ENCODE results near the gene EIF4G1.
"Not testable (repeated sequence)": the region's sequence is repeated elsewhere in the genome, so short reads cannot be mapped to it uniquely, and the experiment has no call there.

EIF4G1 gene

GRCh38 chr3:184333700-184334099 is 19.3 kb downstream of the EIF4G1 start:
- no peak for DNase-seq (ENCODE audit: low spot score)

DNA sequence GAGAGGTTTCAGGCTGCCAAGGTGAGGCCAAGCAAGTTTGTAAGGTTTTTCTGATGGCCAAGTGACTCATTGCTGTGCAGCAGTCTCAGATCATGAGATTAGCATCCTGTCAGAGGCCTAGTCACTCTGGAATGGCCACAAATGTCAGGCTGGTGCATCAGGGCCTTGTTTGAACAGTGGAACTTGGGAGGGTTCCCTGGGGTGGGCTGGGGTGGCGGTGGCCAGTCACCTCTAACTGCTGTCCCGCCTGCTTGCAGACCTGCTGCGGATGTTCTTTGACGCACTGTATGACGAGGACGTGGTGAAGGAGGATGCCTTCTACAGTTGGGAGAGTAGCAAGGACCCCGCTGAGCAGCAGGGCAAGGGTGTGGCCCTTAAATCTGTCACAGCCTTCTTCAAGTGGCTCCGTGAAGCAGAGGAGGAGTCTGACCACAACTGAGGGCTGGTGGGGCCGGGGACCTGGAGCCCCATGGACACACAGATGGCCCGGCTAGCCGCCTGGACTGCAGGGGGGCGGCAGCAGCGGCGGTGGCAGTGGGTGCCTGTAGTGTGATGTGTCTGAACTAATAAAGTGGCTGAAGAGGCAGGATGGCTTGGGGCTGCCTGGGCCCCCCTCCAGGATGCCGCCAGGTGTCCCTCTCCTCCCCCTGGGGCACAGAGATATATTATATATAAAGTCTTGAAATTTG is 20.2 kb downstream of the EIF4G1 start:
- DNase-seq (ENCODE audit: low spot score), result no peak

- DNase-seq (ENCODE audit: low spot score), result no peak
These were observed 20.9 kb downstream of the EIF4G1 start for GRCh38 chr3:184335291-184335660.

GRCh38 chr3:184335661-184336546 is 21.5 kb downstream of the EIF4G1 start:
- peak; percentile 83 for DNase-seq (ENCODE audit: low spot score)

DNA sequence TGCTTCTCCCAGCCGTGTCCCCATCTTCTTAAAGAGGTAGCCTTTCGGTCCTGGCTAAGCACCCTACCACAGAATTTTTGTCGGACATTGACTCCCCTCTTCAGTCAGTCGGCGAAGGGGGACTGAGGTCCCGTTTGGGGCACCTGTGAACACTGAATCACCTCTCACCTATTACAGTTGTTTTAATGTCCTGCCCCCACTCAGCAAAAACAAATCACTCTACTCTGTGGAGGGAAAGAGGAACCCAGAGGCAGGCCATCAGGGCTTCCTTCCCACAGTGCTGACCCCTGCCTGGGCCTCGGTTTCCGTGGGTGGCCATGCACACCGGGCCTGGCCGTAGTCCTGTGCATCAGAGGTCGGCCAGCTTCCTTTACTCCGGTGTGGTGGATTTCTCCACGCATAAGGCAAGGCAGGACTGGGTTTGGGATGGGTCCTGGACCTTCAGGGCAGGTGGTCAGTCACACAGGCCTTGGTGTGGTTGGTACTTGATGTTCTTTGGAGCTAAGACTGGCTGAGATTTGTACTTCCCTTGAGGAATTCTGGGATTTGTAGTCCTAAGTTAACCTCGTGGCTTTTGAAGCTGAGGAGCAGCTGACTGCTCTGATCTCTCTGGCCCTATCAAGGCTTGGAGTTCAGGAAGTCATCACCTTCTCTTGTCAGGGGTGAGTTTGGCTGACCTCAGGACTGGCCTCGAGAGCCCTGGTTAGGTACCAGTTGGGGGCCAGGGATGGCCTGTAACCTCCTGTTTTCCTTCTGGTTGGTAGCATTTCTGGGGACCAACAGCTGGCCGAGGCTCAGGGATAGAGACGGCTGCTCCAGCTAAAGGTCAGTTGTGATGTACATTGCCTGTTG is 22.4 kb downstream of the EIF4G1 start:
- peak; percentile 84 for DNase-seq (ENCODE audit: low spot score)

- no peak for DNase-seq (ENCODE audit: low spot score)
These were observed 23.0 kb downstream of the EIF4G1 start, which contains the start of gene FAM131A for GRCh38 chr3:184337399-184337714. Gene FAM131A (plus strand): TSS chr3:184337600. CDS start chr3:184337631, 31 bp downstream.

- no peak for DNase-seq (ENCODE audit: low spot score)
These were observed 23.6 kb downstream of the EIF4G1 start for GRCh38 chr3:184337981-184338380.

- DNase-seq (ENCODE audit: low spot score), result peak; percentile 93
These were observed 24.1 kb downstream of the EIF4G1 start for GRCh38 chr3:184338511-184338945.

GRCh38 chr3:184339001-184339400 is 24.6 kb downstream of the EIF4G1 start:
- DNase-seq (ENCODE audit: low spot score), result no peak

- not testable (repeated sequence) for DNase-seq (ENCODE audit: low spot score)
These were observed 25.2 kb downstream of the EIF4G1 start for GRCh38 chr3:184339451-184340135.

DNA sequence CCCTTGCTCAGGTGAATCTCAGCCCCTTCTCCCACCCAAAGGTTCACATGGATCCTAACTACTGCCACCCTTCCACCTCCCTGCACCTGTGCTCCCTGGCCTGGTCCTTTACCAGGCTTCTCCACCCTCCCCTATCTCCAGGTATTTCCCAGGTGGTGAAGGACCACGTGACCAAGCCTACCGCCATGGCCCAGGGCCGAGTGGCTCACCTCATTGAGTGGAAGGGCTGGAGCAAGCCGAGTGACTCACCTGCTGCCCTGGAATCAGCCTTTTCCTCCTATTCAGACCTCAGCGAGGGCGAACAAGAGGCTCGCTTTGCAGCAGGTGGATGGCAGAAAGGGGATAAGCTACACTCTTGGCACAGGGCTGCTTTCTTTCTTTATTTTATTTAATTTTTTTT is 27.5 kb downstream of the EIF4G1 start:
- DNase-seq (ENCODE audit: low spot score), result no peak

DNA sequence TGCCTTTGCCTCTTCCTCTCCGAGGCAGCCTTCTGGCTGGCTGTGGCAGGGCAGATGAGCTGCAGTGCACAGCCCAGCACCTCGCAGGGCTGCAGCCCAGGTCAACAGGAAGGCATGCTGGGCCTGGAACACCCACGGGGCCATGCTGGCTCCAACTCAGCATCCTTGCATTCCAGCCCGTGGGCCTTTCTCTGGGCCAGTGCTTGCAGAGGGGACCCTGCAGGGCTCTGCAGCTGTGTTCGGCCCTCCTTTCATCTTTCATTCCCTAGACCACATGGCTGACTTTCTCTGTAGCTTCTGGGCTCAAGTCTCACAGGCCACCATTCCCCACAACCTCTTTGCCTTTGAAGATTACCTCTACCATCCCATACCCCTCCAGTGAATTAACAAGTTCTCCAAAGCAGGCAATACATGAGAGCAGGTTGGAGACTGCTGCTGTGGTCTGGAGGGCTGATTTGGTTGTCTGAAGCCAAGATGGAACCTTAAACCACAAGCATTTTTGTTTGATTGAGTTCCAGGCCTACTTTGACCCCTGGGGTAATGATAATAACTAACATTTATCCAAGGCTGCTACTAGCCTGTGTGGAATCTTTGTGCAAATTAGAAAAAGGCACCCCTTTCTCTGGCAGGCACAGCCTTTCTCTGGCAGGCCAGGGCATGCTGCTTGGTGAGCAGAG is 28.9 kb downstream of the EIF4G1 start:
- DNase-seq (ENCODE audit: low spot score), result no peak

DNA sequence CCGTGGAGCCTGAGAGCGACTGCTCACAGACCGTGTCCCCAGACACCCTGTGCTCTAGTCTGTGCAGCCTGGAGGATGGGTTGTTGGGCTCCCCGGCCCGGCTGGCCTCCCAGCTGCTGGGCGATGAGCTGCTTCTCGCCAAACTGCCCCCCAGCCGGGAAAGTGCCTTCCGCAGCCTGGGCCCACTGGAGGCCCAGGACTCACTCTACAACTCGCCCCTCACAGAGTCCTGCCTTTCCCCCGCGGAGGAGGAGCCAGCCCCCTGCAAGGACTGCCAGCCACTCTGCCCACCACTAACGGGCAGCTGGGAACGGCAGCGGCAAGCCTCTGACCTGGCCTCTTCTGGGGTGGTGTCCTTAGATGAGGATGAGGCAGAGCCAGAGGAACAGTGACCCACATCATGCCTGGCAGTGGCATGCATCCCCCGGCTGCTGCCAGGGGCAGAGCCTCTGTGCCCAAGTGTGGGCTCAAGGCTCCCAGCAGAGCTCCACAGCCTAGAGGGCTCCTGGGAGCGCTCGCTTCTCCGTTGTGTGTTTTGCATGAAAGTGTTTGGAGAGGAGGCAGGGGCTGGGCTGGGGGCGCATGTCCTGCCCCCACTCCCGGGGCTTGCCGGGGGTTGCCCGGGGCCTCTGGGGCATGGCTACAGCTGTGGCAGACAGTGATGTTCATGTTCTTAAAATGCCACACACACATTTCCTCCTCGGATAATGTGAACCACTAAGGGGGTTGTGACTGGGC is 30.3 kb downstream of the EIF4G1 start:
- DNase-seq (ENCODE audit: low spot score), result no peak

GRCh38 chr3:184345317-184346144 is 31.1 kb downstream of the EIF4G1 start:
- peak; percentile 68 for DNase-seq (ENCODE audit: low spot score)

DNA sequence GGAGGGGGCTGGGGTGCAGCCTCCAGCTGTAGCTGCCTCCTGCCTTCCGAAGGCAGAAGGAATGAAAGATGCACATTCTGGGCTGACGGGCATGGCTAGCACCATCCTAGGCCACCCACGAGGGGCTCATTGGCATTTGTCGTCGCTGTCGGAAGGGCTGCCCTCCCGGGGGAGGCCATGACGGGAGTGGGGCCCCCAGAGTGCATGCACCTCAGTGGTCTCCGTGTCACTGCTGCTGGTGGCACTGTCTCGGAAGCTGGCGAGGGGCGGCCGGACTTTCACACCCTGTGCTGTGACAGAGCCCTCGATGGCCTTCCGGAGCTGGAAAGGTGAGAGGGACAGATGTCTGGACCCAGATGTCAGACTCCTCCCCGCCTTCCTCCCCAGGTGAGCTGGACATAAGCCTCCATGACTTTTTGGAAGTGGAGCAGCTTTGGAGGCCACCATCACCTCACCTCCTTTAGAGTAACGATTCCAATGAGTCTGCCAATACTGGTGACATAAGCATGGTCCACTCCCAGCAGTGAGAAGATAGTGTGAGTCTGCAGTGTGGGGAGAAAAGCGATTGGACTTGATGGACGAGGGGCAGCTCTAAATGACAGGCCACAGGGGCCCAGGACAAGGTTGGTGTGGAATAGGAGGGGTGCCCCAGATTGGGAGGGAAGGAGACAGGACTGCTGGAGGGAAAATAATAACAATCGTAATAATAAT is 32.2 kb downstream of the EIF4G1 start:
- no peak for DNase-seq (ENCODE audit: low spot score)

DNA sequence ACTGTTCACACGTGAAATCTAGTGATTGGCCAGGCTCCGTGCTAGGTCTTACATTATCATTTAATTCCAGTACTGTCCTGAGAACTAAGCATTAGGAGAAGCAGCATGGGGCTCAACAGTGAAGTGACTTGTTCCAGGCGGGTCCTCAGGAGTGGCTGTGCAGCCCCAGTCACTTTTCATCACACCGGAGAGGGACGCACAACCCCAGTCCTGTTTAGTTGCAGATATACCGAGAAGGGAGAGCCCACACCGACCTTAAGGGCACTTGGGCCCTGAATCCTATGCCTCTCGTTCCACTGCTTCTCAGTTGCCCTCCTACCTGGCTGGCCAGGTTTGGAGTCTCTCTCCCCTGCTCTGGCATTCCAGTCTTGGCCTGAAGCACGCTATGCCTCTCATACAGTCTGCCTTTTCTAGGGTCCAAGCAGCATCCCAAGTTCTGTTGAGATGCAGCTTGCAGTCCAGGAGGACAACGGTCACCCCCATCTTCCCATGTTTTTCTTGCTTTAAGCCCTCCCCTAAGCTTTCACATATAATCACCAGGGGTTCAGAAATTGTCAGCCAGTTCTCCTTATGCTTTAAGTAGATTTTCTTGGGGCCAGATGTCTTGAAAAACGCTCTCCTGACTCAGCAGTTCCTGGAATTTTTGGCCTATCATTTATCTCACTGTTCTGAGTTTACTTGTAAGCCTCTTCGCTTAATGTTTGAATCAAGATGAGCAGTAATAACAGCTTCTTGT is 33.1 kb downstream of the EIF4G1 start:
- DNase-seq (ENCODE audit: low spot score), result no peak

DNA sequence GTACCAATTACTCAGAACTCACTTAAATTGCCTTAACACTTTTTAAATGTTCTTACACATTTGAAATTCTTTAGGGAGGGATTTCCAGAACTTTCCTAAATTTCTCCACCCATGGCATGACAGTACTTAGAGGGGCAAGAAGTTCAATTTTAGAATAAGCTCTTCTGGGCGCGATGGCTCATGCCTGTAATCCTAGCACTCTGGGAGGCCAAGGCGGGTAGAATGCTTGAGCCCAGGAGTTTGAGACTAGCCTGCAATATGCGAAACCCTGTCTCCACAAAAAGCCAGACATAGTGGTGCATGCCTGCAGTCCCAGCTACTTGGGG is 33.6 kb downstream of the EIF4G1 start:
- DNase-seq (ENCODE audit: low spot score), result no peak
